8988T (cell line): ENCODE results near the gene HBQ1.
A peak's percentile ranks its signal among the peaks of the same experiment; 100 is the strongest.
"Not testable (repeated sequence)": the region's sequence is repeated elsewhere in the genome, so short reads cannot be mapped to it uniquely, and the experiment has no call there.

ENCODE experiments used
- DNase-seq: peaks from one replicate; pipeline ENCODE4 v3.0.0; 2011

HBQ1 gene

GRCh38 chr16:176477-177382 is 3.5 kb upstream of the HBQ1 start, which contains the start of gene HBA1:
HBA1 (plus strand) TSS chr16:176680; CDS start chr16:176717, 37 bp downstream.
- DNase-seq = not testable (repeated sequence)

GRCh38 chr16:177394-177822 is 2.9 kb upstream of the HBQ1 start:
- DNase-seq = no peak

GRCh38 chr16:177981-178667 is 2.1 kb upstream of the HBQ1 start:
- DNase-seq = no peak

GRCh38 chr16:178668-179015 is 1.6 kb upstream of the HBQ1 start:
- no peak for DNase-seq

GRCh38 chr16:179211-180092 is 807 bp upstream of the HBQ1 start:
- DNase-seq = no peak

GRCh38 chr16:180681-181564 is 664 bp downstream of the HBQ1 start:
- no peak for DNase-seq

- DNase-seq = peak; percentile 94
These were observed 1.3 kb downstream of the HBQ1 start for GRCh38 chr16:181565-182021.

GRCh38 chr16:183005-183404 is 2.7 kb downstream of the HBQ1 start:
- DNase-seq = no peak

- no peak for DNase-seq
These were observed 5.0 kb downstream of the HBQ1 start for GRCh38 chr16:185213-185612.

- DNase-seq = no peak
These were observed 5.4 kb downstream of the HBQ1 start for GRCh38 chr16:185691-186090.

GRCh38 chr16:187330-187729 is 7.1 kb downstream of the HBQ1 start:
- no peak for DNase-seq

GRCh38 chr16:188674-189073 is 8.4 kb downstream of the HBQ1 start:
- peak; percentile 38 for DNase-seq

GRCh38 chr16:189604-190186 is 9.4 kb downstream of the HBQ1 start:
- no peak for DNase-seq

GRCh38 chr16:191831-192230 is 11.6 kb downstream of the HBQ1 start:
- no peak for DNase-seq

- no peak for DNase-seq
These were observed 12.4 kb downstream of the HBQ1 start for GRCh38 chr16:192686-193085.

GRCh38 chr16:193441-193840 is 13.2 kb downstream of the HBQ1 start:
- no peak for DNase-seq

- no peak for DNase-seq
These were observed 14.3 kb downstream of the HBQ1 start for GRCh38 chr16:194516-194915.

GRCh38 chr16:200388-200787 is 20.1 kb downstream of the HBQ1 start:
- no peak for DNase-seq

GRCh38 chr16:203246-203645 is 23.0 kb downstream of the HBQ1 start:
- no peak for DNase-seq

GRCh38 chr16:204046-204445 is 23.8 kb downstream of the HBQ1 start:
- not testable (repeated sequence) for DNase-seq

GRCh38 chr16:209359-209758 is 29.1 kb downstream of the HBQ1 start:
- not testable (repeated sequence) for DNase-seq
